HCT116 (cell line): ENCODE data around the gene MRPL36.

ENCODE experiments used
- CTCF ChIP-seq, 3 experiments: fragments of 200-600 bp in 1 of 3; sonication (generic) in 1 of 3; IDR thresholded peaks in 2 of 3; conservative IDR thresholded peaks in 1 of 3; 2 replicates each; pipeline ENCODE4 v1.5.1; 2012 to 2017; ENCODE audit warnings: low read depth in 2 of 3, low read length in 2 of 3, antibody characterized with exemption in 1 of 3, borderline replicate concordance in 1 of 3, control low read depth in 1 of 3, mild to moderate bottlenecking in 1 of 3, mixed read lengths in 1 of 3, mixed run types in 1 of 3, moderate library complexity in 1 of 3; ENCODE audit not compliant: insufficient read depth in 1 of 3
- EZH2 ChIP-seq: fragments of 200-600 bp; sonication (generic); IDR thresholded peaks from 2 replicates; pipeline ENCODE4 v1.6.1; 2017; ENCODE audit warnings: antibody characterized with exemption, mixed run types
- FOSL1 ChIP-seq: IDR thresholded peaks from 2 replicates; pipeline ENCODE4 v1.6.1; 2012; ENCODE audit warnings: low read depth
- POLR2A ChIP-seq: IDR thresholded peaks from 2 replicates; pipeline ENCODE4 v1.7.0; 2011; ENCODE audit warnings: borderline replicate concordance; ENCODE audit not compliant: insufficient read depth, insufficient read length; ENCODE audit errors: extremely low read depth
- SRF ChIP-seq: IDR thresholded peaks from 2 replicates; pipeline ENCODE4 v1.6.1; 2012; ENCODE audit warnings: low read depth

DNA sequence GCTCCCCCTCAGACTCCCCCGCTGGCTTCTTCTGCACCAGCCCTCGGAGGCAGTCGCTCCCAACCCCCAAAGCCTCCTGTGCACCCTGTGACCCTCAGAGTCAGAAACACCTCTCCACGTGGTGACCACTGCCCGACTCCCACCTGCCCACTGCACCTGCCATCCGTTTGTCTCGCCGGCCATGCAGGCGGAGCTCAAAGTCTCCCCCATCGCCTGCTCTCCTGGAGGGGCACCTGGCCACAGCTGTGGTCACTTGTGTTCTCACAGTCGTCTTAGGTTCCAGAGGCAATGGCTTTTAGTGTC lies 38.2 kb downstream of the MRPL36 start:
- no peak for TF ChIP-seq CTCF (IDR thresholded peaks at IDR 0.05 in 2 of 3, conservative IDR thresholded peaks at IDR 0.05 in 1 of 3; ENCODE audit: borderline replicate concordance in 1 of 3, insufficient read depth in 1 of 3, low read depth in 2 of 3, low read length in 2 of 3)
- TF ChIP-seq FOSL1: no peak
- no peak for TF ChIP-seq POLR2A
- TF ChIP-seq EZH2: no peak
- TF ChIP-seq SRF: no peak
